NCI-H1417 treated with DMSO at 0.1 percent for 48 hours (cell line): ENCODE measurements around the gene ARID1B.

ENCODE experiments used
- DNase-seq: peaks from one replicate; lab custom pipeline; 2025; lab: John Stamatoyannopoulos, UW

The ARID1B gene

DNA sequence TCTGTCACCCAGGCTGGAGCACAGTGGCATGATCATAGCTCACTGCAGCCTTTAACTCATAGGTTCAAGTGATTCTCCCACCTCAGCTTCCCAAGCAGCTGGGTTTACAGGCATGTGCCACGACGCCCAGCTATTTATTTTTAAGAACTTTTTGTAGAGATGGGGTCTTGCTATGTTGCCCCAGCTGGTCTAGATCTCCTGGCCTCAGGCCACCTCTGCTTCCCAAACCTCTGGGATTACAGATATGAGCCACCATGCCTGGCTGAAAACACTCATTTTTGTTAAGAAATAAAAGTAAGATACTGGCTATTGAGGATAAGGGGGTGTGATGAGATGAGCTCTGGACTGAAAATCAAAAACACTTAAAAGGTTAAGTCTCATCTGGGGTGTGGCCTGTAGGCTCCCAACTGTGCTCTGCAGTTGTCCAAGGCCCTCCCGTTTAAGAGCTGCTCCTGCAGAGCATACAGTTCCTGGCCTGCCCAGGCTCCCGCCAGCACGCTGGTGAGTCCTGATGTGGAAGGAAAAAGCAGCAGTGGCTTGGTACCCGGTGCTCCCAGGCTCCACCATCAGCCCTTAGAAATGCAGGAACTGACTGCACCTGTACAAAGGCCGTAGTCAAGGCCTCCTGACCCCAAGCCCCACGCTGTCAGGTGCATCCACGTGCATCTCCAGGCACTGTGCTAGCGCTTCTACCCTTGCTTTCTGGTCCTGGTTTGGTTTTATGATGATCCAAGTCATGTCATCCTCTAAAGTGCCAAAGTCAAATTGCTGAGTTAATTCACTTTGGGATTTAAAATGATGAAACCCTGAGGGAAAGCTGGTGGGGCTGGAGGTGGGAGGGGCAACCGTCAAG, 434.7 kb downstream of the ARID1B start:
- no peak for DNase-seq

DNA sequence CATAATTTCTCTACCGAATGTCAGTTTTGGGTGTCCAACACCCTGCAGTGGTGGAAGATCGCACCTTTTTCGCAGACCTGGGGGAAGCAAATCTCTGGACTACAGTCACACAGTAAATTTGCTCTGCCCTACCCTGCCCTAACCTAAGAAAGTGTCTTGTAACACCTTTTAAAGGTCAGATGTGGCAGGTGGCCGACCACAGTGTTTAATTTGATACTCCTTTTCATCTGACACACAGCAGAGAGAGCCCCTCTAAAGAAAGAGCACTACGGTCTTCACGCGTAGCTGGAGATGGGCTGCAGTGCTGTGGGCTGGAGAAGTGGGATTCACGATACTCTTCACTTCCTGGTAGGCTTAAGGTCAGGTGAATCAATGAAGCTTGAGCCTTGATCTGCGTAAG, 436.2 kb downstream of the ARID1B start:
- no peak for DNase-seq

DNA sequence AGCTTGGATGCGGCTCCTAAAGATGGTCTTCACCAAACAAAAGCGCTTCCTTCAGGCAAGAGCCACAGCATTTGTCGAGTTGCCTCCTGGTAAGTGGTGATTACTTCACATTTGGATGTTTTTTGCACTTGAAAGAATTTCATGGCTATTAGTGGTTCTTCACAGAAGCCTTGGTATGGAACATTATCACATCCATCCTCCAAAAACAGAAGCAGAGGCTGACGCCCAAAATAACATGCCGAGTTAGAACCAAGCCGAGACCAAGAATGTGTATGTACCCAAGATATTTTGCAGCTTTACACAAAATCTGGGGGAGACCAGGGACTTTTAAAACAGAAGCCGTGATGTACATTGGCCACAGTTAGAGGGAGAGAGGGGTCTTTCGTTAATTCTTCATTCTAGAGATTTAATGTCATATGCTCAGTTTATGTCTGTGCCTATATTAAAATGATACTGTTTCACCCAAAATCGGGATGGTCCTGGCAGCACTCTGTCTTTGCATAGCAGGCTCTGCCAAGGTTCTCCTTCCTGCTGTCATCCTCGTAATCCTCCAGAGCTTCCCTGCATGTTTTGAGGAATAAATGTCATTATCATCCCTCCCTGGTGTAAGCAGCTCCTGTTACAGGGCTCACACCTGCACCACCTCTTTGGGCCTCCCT, 436.9 kb downstream of the ARID1B start:
- DNase-seq: no peak

DNA sequence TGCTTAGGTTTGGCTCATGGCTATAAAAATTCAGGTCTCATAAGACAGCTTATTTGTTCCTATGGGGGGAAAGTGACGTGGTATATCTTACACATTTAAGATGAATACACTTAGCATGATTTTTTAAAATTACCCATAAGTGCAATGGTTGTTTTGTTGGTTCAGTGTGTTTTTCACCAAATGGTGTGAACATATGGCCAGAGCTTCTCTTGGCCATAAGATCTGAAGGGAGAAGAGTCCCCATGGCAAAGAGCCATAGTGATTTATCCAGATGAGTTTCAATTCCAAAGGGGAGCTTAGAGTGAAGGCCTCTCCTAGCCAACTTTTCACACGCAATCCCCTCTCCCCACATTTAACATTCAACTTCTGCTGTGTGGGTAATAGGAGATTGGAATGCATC, 438.5 kb downstream of the ARID1B start:
- DNase-seq: no peak

- DNase-seq: no peak
These were observed 439.4 kb downstream of the ARID1B start for GRCh38 chr6:157216570-157216969.

- DNase-seq: no peak
These were observed 440.2 kb downstream of the ARID1B start for GRCh38 chr6:157217198-157217893.

DNA sequence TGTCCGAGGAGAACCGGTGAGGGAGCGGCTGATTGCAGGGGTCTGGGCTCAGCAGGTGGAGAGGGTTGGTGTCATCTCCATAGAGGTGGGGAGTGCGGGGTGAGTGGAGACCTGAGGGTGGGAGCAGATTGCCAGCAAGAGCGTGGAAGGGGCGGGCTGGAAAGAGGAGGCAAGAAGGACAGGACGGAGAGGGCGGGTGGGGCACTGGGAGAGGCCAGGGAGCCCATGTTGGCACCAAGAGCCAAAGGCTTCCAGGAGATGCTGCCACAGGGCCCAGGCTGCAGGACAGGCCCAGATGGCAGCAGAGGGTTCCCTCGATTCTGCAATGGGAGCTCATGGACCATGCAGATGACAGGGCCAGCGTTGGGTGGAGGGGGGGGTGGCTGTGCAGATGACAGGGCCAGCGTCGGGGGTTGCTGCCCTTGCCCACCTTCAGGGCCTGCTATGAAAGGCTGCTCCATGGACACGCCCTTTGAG, 440.8 kb downstream of the ARID1B start:
- no peak for DNase-seq

DNA sequence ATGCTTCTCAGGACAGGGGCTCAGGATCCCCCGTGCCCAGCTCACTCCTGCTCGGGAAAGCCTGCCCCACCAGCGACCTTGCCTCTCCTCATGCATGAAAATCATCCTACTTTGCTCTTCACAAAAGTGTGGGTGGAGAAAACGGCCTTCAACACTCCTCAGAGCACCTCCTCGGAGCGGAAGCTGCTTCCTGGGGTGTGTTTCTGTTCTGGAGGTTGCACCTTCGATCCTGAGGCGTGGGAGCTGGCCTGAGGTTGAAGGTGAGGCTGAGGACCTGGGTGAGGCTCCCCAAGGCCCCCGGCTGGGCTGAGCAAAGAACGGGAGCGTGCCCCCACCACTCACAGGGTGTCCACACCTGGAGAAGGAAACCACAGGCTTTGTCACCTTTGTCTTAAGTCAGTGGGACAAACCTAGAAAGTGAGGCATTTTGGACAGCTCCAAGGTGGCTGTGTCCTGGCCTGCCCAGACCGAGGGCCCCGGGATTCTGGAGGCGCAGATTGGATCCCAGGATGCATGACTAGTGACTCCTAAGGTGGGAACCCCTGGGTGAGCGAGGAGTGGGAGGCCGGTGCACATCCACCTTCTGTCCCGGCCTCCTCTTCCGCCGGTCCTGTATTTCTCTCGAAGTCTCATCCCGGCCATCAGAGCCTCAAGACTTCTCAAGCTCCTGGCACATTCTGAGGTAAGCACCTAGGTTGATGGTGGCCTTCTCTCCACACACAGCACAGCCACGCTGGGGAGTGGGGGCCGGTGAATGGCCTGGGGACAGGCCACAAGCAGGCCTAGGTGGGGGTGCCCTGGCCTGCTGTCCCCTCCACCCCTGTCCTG, 441.4 kb downstream of the ARID1B start:
- DNase-seq: no peak

GRCh38 chr6:157219201-157220200, 442.3 kb downstream of the ARID1B start:
- DNase-seq: no peak

DNA sequence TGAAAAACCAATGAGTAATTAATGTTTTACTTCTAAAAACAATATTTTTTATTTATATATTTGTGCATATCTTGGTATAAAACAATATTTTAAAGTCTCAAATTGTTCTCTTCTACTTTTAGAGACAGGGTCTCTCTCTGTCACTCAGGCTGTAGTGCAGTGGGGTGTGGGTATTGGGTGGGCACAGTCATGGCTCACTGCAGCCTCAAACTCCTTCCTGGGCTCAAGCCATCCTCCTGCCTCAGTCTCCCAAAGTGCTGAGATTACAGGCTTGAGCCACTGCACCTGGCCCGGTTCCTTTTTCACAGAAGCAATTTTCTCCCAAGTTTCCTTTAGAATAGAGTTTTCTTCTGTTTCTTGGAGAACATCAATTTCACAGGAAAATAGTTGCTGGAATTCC, 443.3 kb downstream of the ARID1B start:
- no peak for DNase-seq

DNA sequence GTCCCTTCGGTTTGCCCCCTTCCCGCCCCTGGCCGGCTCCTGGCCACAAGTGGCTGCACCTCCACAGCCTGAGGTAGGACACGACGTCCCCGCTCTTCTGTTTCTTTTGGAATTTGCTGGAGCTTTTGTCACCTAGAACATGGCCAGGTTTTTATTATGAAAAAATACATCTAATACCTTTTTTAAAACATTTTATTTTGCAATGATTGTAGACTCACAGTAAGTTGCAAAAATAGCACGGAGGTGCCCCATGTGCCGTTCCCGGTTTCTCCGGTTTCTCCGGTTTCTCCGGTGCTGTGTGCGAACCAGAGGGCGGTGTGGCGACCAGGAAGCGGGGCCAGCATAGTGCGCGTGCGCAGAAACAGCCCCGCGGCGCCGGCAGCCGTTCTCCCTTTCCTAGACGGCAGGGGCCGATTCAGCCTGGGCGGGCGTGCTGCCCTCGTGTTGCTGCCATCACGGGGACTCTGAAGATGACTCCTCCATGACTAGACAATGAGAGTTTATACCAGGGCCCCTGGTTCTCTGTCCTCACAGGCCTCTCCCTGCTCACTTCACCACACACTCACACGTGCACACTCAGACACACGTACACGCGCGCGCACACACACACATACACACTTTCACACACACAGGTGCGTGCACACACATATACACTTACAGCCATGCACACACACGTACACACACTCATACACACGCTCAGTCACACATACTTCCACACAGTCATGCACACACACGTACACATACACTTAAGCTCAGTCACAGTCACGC, 444.1 kb downstream of the ARID1B start:
- DNase-seq: no peak

DNA sequence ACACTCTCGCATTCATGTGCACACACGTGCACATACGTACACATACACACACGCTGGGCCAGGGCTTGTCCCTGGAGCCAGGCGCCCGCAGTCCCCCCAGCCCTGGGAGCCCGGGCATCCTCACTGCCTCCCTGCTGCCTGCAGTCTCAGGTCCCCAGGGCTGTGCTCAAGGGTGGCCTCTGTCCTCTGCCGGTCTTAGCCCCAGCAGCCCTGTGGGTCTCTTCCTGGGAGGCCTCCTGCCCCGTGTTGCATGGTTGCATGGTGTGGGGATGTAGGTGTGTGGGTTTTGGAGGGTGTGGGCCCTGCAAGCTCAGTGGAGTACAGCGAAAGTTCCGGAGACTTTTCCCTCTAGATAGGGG, 444.6 kb downstream of the ARID1B start:
- no peak for DNase-seq

- DNase-seq: no peak
These were observed 445.2 kb downstream of the ARID1B start for GRCh38 chr6:157222201-157222981.

GRCh38 chr6:157223021-157223430, 445.8 kb downstream of the ARID1B start:
- no peak for DNase-seq

DNA sequence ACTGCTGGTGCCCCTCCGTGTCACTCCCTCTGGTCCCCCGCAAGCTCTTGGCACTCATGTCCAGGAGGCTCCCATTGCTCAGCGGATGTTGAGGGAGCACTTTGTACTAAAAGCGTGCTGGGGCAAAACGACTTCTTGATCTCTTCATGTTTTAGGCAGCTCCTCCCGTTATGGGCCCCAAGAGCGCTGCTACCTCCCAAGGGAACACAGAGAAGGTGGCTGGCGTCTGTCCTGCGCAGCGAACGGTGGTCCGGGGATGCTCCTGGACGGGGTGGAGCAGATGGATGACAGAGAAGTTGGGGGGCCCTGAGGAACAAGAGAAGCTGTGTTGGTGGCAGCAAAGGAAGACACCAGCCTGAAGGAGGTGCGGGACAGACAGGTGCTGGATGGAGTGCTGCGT, 446.3 kb downstream of the ARID1B start:
- DNase-seq: no peak

GRCh38 chr6:157224178-157224950, 447.2 kb downstream of the ARID1B start:
- no peak for DNase-seq

DNA sequence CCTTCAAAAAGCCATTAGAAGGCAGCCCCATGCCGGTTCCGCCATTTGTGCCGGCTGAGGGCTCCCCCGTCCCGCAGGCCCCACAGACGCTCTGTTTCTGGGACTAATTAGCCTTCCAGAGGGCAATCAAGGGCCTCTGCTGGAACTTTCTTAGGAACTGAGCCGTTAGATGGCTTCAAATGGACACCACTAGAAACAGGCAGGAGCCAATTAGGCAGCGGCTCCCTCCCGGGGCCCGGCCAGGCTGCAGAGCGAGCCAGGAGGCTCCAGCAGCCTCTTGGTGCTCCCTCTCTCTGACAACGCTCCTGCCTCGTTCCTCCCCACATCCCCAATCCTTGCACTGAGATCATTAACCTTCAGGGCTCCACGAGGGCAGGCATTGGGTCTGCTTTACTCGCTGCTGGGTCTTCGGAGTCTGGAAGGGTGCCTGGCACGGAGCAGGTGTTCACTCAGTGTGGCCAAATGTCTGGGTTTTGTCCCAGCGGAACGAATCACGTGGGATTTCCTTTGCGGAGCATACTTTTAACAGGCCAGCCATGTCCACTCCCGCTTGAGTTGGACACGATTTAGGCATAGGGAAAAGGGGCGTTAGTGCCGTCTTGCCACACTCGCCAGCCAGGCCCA, 447.9 kb downstream of the ARID1B start:
- no peak for DNase-seq

GRCh38 chr6:157225575-157225995, 448.4 kb downstream of the ARID1B start:
- DNase-seq: no peak
